Hippocampal formation (tissue), 2 donors: ENCODE data around the gene RCOR3.
"Not testable (repeated sequence)": the region's sequence is repeated elsewhere in the genome, so short reads cannot be mapped to it uniquely, and the experiment has no call there.

Experiments
- DNase-seq, 2 donors: peaks; one replicate each; lab custom pipeline; 2025; lab: John Stamatoyannopoulos, UW

The RCOR3 gene

DNA sequence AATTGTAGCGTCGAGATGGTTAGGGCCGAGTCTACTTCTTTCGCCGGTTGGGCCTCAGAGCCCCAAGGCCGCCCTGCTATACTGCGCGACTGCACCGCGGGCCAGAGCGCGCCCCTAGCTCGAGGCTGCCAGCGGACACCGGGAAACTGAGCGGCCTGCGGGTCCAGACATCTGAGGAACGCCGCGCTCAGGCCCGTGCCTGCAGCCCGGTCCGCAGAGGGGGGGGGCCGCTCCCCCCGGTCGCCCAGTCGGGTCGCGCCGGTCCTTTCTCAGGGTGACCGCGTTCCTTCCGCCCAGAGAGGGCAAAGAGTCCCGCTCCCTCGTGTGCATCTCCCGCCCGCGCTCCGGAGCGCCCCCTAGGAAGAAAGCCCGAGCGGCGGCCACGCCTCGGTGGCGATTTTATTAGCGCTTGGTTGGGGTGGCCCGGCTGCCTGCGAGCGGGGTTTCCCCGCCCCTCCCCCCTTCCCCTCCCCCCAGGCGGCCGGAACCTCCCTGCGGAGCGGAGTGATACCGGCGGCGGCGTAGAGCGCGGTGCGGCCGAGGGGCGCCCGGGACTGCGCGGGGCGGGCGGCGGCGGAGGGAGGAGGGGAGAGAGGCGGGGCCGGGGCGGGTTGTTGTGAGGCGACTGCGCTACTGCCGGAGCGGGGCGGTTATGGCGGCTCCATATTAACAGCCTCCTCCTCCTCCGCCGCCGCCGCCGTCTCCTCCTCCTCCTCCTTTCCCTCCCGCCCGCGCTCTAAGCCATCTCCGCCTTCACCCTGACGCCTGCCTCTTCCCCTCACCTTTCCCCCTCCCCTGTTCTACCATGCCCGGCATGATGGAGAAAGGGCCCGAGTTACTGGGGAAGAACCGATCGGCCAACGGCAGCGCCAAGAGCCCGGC, at the start of gene RCOR3:
TSS of gene RCOR3 (plus strand) at position 611 of the 882 bp plus-strand sequence. CDS start at position 806, 195 bp downstream.
- peak; percentile 90 to 92 for DNase-seq

- no peak for DNase-seq
Observed at GRCh38 chr1:211210052-211210451, 49.1 kb upstream of the RCOR3 start.

GRCh38 chr1:211210965-211211364, 48.2 kb upstream of the RCOR3 start:
- DNase-seq = no peak

- no peak for DNase-seq
Observed at GRCh38 chr1:211213702-211214101, 45.5 kb upstream of the RCOR3 start.

GRCh38 chr1:211215577-211215976, 43.6 kb upstream of the RCOR3 start:
- DNase-seq = no peak

DNA sequence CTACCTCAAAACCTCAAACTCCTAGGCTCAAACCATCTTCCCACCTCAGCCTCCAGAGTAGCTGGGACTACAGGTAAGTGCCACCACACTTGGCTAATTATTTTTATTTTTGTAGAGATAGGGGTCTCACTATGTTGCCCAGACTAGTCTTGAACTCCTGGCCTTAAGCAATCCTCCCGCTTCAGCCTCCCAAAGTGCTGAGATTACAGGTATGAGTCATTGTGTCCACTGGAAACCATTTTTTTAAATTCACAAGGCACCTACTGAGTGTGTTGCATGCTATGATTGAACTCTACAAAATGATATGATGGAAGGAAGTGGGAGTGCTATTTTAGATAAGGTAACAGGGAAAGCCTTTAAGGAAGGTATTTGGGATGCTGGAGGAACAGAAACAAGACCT, 41.8 kb upstream of the RCOR3 start:
- DNase-seq = no peak

GRCh38 chr1:211222469-211223234, 36.5 kb upstream of the RCOR3 start:
- not testable (repeated sequence) for DNase-seq

DNA sequence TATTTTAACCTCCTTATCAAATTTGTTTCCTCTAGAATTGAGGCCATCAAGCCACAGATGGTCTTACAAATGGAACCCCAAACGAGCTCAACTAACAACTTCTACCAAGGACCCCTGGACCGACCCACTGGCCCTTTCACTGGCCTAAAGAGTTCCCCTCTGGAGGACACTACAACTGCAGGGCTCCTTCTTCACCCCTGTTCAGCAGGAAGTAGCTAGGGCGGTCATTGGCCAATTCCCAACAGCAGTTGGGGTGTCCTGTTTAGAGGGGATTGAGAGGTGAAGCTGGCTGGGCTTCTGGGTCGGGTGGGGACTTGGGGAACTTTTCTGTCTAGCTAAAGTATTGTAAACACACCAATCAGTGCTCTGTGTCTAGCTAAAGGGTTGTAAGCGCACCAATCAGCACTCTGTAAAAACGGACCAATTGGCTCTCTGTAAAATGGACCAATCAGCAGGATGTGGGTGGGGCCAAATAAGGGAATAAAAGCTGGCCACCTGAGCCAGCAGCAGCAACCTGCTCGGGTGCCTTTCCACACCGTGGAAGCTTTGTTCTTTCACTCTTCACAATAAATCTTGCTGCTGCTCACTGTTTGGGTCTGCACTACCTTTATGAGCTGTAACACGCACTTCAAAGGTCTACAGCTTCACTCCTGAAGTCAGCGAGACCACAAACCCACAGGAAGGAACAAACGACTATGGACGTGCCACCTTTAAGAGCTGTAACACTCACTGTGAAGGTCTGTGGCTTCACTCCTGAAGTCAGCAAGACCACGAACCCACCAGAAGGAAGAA, 30.4 kb upstream of the RCOR3 start:
- DNase-seq = not testable (repeated sequence)

GRCh38 chr1:211229365-211229759, 29.8 kb upstream of the RCOR3 start:
- no peak for DNase-seq

GRCh38 chr1:211231873-211232272, 27.3 kb upstream of the RCOR3 start:
- no peak for DNase-seq

DNA sequence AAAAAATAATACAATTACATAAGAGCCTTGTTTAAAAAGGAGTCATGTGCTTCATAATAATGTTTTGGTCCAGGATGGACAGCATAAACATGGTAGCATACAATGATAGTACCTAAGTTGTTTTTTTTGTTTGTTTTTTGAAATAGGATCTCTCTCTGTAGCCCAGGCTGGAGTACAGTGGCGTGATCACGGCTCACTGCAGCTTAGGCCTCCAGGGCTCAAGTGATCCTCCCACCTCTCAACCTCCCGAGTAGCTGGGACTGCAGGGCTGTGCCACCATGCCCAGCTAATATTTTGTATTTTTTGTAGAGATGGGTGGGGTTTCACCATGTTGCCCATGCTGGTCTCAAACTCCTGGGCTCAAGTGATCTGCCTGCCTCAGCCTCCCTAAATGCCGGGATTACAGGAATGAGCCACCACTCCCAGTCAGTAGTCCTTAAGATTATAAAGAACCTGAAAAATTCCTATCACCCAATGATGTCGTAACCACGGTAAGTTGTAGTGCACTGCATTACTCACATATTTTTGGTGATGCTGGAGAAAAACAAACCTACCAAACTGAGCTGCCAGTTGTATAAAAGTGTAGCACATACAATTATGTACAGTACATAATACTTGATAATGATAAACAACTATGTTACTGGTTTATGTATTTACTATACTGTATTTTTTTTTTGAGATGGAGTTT, 22.4 kb upstream of the RCOR3 start:
- DNase-seq = no peak

DNA sequence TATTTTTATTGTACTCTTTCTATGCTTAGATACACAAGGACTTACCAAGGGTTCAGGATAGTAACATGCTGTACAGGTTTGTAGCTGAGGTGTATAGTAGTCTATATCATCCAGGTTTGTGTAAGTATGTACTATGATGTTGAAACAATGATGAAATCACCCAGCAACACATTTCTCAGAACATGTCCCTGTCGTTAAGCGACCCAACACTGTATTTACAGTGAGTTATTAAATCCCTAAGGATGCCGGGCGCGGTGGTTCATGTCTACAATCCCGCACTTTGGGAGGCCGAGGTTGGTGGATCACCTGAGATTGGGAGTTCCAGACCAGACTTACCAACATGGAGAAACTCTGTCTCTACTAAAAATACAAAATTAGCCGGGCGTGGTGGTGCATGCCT, 21.6 kb upstream of the RCOR3 start:
- no peak for DNase-seq

- DNase-seq = not testable (repeated sequence)
Observed at GRCh38 chr1:211240567-211240966, 18.6 kb upstream of the RCOR3 start.

- DNase-seq = no peak
Observed at GRCh38 chr1:211241071-211241470, 18.1 kb upstream of the RCOR3 start.

GRCh38 chr1:211243639-211244038, 15.5 kb upstream of the RCOR3 start:
- DNase-seq = not testable (repeated sequence)

DNA sequence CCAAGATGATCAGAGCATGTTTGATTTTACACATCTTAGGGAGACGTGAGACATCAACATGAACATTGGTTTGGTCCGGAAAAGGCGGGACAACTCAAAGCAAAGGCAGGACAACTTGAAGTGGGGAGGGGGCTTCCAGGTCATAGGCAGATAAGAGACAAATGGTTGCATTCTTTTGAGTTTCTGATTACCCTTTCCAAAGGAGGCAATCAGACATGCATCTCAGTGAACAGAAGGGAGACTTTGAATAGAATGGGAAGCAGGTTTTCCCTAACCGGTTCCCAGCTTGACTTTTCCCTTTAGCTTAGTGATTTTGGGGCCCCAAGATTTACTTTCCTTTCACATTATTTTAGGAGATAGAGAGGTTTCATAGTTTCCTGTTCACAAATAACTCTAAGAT, 12.6 kb upstream of the RCOR3 start:
- not testable (repeated sequence) for DNase-seq

DNA sequence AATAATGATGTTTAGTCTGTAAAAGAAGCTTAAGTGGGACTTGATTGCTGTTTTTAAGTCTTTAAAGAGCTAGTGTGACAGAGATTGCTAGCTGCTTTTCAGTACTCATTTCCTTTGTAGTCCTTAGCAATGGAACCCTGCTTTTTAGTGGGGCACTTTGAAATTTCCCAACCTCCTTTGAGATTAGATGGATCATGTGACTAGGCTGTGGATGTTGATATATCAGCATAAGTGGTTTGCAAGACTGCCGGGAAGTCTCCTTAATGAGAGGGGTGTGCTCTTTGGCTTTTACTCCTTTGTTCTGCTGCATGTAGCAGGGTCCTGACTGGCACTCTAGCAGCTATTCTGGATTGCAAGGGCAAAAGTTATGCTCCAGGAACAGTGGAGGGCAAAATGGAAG, 11.2 kb upstream of the RCOR3 start:
- DNase-seq = no peak

DNA sequence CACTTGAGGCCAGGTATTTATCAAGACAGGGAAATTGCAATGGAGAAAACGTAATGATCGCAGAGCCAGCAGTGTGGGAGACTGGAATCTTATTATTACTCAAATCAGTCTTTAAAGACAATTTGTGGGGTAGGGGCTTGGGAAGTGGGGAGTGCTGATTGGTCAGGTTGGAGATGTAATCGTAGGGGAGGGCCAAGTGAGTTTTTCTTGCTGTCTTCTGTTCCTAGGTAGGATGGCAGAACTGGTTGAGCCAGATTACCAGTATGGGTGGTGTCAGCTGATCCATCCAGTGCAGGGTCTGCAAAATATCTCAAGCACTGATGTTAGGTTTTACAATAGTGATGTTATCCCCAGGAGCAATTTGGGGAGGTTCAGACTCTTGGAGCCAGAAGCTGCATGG, 9.6 kb upstream of the RCOR3 start:
- not testable (repeated sequence) for DNase-seq

DNA sequence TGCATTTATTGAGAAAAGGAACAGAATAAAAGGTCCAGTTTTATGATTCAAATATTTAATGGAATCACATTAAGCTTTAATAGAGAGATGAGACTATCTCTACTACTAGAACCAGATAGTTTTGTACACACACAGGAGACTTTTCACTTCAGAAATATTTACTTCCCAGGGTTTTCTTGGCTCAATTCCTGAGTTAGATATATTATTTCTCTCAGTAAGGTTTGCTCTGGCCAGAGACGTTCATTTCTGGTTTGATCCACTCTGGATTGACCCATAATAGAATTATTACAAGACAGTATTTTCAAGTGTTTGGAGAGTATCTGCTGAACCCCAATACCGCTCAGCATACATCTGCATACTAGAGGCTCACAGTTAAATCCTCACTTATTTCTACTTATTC, 1.3 kb upstream of the RCOR3 start:
- no peak for DNase-seq

- peak; percentile 49 to 57 for DNase-seq
Observed at GRCh38 chr1:211258310-211258755, 833 bp upstream of the RCOR3 start.

GRCh38 chr1:211259638-211260126, 516 bp downstream of the RCOR3 start:
- peak; percentile 43 to 64 for DNase-seq
